ENCODE measurements around the gene SSX2IP.

DNA sequence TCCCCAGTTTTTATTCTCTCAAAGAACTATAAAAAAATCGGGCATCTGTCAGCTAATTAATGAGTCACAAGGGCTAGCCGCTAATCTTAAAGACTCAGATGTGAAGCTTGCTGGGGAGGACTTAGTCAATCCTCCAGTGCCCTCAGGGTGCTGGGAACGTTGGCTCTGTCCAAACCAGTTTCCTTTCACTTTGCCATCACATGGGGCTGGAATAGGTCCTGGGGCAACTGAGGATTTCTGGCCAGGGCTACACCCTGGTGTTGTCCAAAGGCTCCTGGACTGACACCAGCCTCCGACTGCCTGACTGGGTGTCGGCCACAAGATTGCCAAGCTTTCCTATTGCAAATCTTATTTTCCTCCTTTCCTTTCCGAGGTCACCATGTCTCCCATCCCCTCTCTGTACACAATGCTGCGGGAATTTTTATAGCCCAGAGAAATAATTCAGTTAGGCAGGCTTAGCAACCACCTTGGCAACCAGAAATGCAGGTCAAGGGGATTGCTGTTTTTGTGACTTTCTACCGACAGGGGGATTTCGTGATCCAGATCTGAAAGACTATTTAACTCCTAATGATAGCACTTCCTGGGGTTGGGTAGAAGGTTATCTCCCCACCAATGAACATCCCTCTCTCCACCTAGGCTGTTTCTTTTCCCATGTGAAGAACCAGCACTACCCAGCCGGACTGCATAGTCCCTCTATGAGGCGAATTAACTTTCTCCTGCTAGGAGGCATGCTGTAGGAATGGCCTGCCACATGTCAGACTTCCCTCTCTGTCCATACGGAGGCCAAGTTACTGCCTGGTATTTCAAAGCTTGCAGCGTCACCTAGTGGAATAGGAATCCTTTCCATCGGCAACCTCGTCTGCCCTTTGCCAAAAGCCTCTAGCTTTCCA, 86.1 kb downstream of the SSX2IP start:
- TF ChIP-seq EZH2phosphoT487 (IDR thresholded peaks at IDR 0.05; ENCODE audit: borderline replicate concordance, low read length): no peak
- TF ChIP-seq, protein P1, sequence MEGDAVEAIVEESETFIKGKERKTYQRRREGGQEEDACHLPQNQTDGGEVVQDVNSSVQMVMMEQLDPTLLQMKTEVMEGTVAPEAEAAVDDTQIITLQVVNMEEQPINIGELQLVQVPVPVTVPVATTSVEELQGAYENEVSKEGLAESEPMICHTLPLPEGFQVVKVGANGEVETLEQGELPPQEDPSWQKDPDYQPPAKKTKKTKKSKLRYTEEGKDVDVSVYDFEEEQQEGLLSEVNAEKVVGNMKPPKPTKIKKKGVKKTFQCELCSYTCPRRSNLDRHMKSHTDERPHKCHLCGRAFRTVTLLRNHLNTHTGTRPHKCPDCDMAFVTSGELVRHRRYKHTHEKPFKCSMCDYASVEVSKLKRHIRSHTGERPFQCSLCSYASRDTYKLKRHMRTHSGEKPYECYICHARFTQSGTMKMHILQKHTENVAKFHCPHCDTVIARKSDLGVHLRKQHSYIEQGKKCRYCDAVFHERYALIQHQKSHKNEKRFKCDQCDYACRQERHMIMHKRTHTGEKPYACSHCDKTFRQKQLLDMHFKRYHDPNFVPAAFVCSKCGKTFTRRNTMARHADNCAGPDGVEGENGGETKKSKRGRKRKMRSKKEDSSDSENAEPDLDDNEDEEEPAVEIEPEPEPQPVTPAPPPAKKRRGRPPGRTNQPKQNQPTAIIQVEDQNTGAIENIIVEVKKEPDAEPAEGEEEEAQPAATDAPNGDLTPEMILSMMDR (IDR thresholded peaks at IDR 0.05; ENCODE audit: low read depth, low read length, poor library complexity, severe bottlenecking): no peak

Measured in DOHH2 (cell line).